GM19035 (cell line): ENCODE data around the gene CABP1.
"Not testable (repeated sequence)": the region's sequence is repeated elsewhere in the genome, so short reads cannot be mapped to it uniquely, and the experiment has no call there.

ENCODE experiments used
- ATAC-seq: cut with Tn5 transposase; IDR thresholded peaks from one replicate; pipeline ENCODE4 v1.9.1; 2021; ENCODE audit not compliant: unreplicated experiment

CABP1 gene

GRCh38 chr12:120666571-120667390, 26.4 kb downstream of the CABP1 start:
- ATAC-seq, result no peak

- no peak for ATAC-seq
Measured at GRCh38 chr12:120668091-120668867, 27.9 kb downstream of the CABP1 start.

- no peak for ATAC-seq
Measured at GRCh38 chr12:120668868-120669840, 28.7 kb downstream of the CABP1 start.

GRCh38 chr12:120670237-120670636, 29.8 kb downstream of the CABP1 start:
- not testable (repeated sequence) for ATAC-seq

GRCh38 chr12:120670667-120671066, 30.2 kb downstream of the CABP1 start:
- ATAC-seq, result no peak

- no peak for ATAC-seq
Measured at GRCh38 chr12:120674097-120674636, 33.7 kb downstream of the CABP1 start.

- peak; percentile 53 for ATAC-seq
Measured at GRCh38 chr12:120677765-120678473, 37.5 kb downstream of the CABP1 start.

GRCh38 chr12:120678572-120678971, 38.1 kb downstream of the CABP1 start:
- ATAC-seq, result peak; percentile 27

- ATAC-seq, result no peak
Measured at GRCh38 chr12:120680165-120680738, 39.8 kb downstream of the CABP1 start.

- no peak for ATAC-seq
Measured at GRCh38 chr12:120684523-120684932, 44.1 kb downstream of the CABP1 start.

- no peak for ATAC-seq
Measured at GRCh38 chr12:120685522-120685921, 45.1 kb downstream of the CABP1 start.

GRCh38 chr12:120686151-120686689, 45.8 kb downstream of the CABP1 start:
- peak; percentile 65 for ATAC-seq

GRCh38 chr12:120686690-120687577, 46.5 kb downstream of the CABP1 start, which contains the start of gene MLEC:
MLEC (plus strand) TSS chr12:120687149; CDS start chr12:120687297, 148 bp downstream.
- peak; percentile 68 for ATAC-seq

- no peak for ATAC-seq
Measured at GRCh38 chr12:120687578-120688289, 47.3 kb downstream of the CABP1 start.

GRCh38 chr12:120688527-120689071, 48.2 kb downstream of the CABP1 start:
- no peak for ATAC-seq

- no peak for ATAC-seq
Measured at GRCh38 chr12:120689397-120690082, 49.1 kb downstream of the CABP1 start.

- no peak for ATAC-seq
Measured at GRCh38 chr12:120690083-120690450, 49.6 kb downstream of the CABP1 start.
